HCT116 (cell line): ENCODE data around the gene HK2. TPM values are rescaled to one million over a fixed set of nuclear protein-coding genes. Genes with fewer than 3 reads are reported as not detected.

Source experiments
- ATAC-seq: fragments of 200-7000 bp; cut with Tn5 transposase; 2 replicates; pipeline ENCODE4 v1.9.1; 2020; ENCODE audit warnings: mild to moderate bottlenecking, moderate library complexity
- BruUV-seq: library from RNA; stranded (reverse); fragments of 400-500 nt; replicated peaks from 2 replicates; lab custom pipeline; 2021; lab: Mats Ljungman, UMichigan
- CTCF ChIA-PET: fragments of 300-600 bp; sonication (Branson Sonifier 250); formaldehyde crosslinking; loops from one replicate; lab custom pipeline; 2021; ENCODE audit warnings: antibody characterized with exemption; lab: Charles Lee
- POLR2A ChIA-PET: fragments of 300-600, 350-600 bp; sonication (Branson Sonifier 250); formaldehyde crosslinking; loops from one replicate; lab custom pipeline; 2021; ENCODE audit warnings: antibody characterized with exemption; lab: Charles Lee
- RAD21 ChIA-PET, 2 experiments: fragments of 300-600 bp; sonication (Branson Sonifier 250); formaldehyde crosslinking; loops; one replicate each; lab custom pipeline; 2023; ENCODE audit warnings: low total read pairs in 2 of 2; ENCODE audit not compliant: uncharacterized antibody in 2 of 2, unreplicated experiment in 2 of 2, low non-redundant PET in 1 of 2; lab: Charles Lee
- DNase-seq: peaks from one replicate; pipeline ENCODE4 v3.0.0-alpha.2; 2010; ENCODE audit warnings: low read depth, low spot score
- H2AFZ ChIP-seq: fragments of 200-600 bp; shearing (Covaris generic), sonication (generic); 2 replicates; pipeline ENCODE4 v1.6.1; 2017; ENCODE audit warnings: low read depth, mixed run types, mixed read lengths, antibody characterized with exemption, low read length; ENCODE audit not compliant: poor library complexity, severe bottlenecking
- H3K27ac ChIP-seq: 2 replicates; pipeline ENCODE4 v1.5.1; 2012; ENCODE audit warnings: low read depth, low read length
- H3K27me3 ChIP-seq: fragments of 200-600 bp; sonication (generic); 2 replicates; pipeline ENCODE4 v1.6.1; 2016; ENCODE audit warnings: mixed run types, low read length, mixed read lengths; ENCODE audit not compliant: insufficient read depth
- H3K36me3 ChIP-seq, 2 experiments: fragments of 200-500 bp in 1 of 2; fragments of 200-600 bp in 1 of 2; sonication (Bioruptor generic) in 1 of 2; sonication (generic) in 1 of 2; 2 replicates each; pipeline versions ENCODE4 v1.5.1 to v1.6.1; 2014 to 2016; ENCODE audit warnings: low read length in 2 of 2, inconsistent platforms in 1 of 2, mixed read lengths in 1 of 2, mixed run types in 1 of 2; ENCODE audit not compliant: insufficient read depth in 2 of 2, control insufficient read depth in 1 of 2
- H3K4me1 ChIP-seq, 2 experiments: fragments of 200-600 bp in 1 of 2; sonication (generic) in 1 of 2; 2 replicates each; pipeline versions ENCODE4 v1.5.1 to v1.6.1; 2012 to 2017; ENCODE audit warnings: low read length in 2 of 2, inconsistent platforms in 1 of 2, mild to moderate bottlenecking in 1 of 2, mixed read lengths in 1 of 2, mixed run types in 1 of 2, moderate library complexity in 1 of 2; ENCODE audit not compliant: insufficient read depth in 2 of 2, control insufficient read depth in 1 of 2
- H3K4me2 ChIP-seq: fragments of 200-600 bp; sonication (generic); 2 replicates; pipeline ENCODE4 v1.6.1; 2017; ENCODE audit warnings: mixed run types, low read length, mixed read lengths
- H3K4me3 ChIP-seq, 2 experiments: fragments of 200-600 bp in 1 of 2; sonication (generic) in 1 of 2; replicated peaks in 1 of 2; 2 replicates each; pipeline ENCODE4 v1.5.1; 2011 to 2016; ENCODE audit warnings: low read length in 2 of 2, control low read depth in 1 of 2, low read depth in 1 of 2, mild to moderate bottlenecking in 1 of 2, mixed read lengths in 1 of 2, mixed run types in 1 of 2
- H3K79me2 ChIP-seq: fragments of 200-600 bp; sonication (generic); 2 replicates; pipeline ENCODE4 v1.6.1; 2017; ENCODE audit warnings: mild to moderate bottlenecking, mixed run types, low read length, moderate library complexity, mixed read lengths; ENCODE audit not compliant: insufficient read depth
- H3K9ac ChIP-seq: fragments of 200-600 bp; sonication (generic); 2 replicates; pipeline ENCODE4 v1.6.1; 2016; ENCODE audit warnings: low read length, mixed read lengths
- H3K9me2 ChIP-seq: fragments of 200-600 bp; sonication (generic), shearing (Covaris generic); 2 replicates; pipeline ENCODE4 v1.6.1; 2017; ENCODE audit warnings: mixed run types, mild to moderate bottlenecking, moderate library complexity; ENCODE audit not compliant: insufficient read depth
- H3K9me3 ChIP-seq, 2 experiments: fragments of 200-500 bp in 1 of 2; fragments of 200-600 bp in 1 of 2; sonication (Bioruptor generic) in 1 of 2; sonication (generic) in 1 of 2; 2 replicates each; pipeline ENCODE4 v1.6.1; 2014 to 2017; ENCODE audit warnings: low read length in 2 of 2, mixed read lengths in 2 of 2, inconsistent platforms in 1 of 2, low read depth in 1 of 2, mild to moderate bottlenecking in 1 of 2, mixed run types in 1 of 2, moderate library complexity in 1 of 2; ENCODE audit not compliant: control insufficient read depth in 1 of 2, insufficient read depth in 1 of 2
- H4K20me1 ChIP-seq: fragments of 200-600 bp; sonication (generic), shearing (Covaris generic); 2 replicates; pipeline ENCODE4 v1.6.1; 2017; ENCODE audit warnings: mixed run types, mild to moderate bottlenecking, moderate library complexity; ENCODE audit not compliant: insufficient read depth
- CBX3 ChIP-seq: IDR thresholded peaks from 2 replicates; pipeline ENCODE4 v1.6.1; 2012; ENCODE audit warnings: low read depth
- EGR1 ChIP-seq: IDR thresholded peaks from 2 replicates; pipeline ENCODE4 v1.6.1; 2012; ENCODE audit warnings: low read depth
- EZH2phosphoT487 ChIP-seq: fragments of 200-600 bp; IDR thresholded peaks from 2 replicates; pipeline ENCODE4 v1.6.1; 2018; ENCODE audit warnings: antibody characterized with exemption, borderline replicate concordance
- POLR2A ChIP-seq: IDR thresholded peaks from 2 replicates; pipeline ENCODE4 v1.7.0; 2011; ENCODE audit warnings: borderline replicate concordance; ENCODE audit not compliant: insufficient read depth, insufficient read length; ENCODE audit errors: extremely low read depth
- POLR2AphosphoS5 ChIP-seq: IDR thresholded peaks from 2 replicates; pipeline ENCODE4 v1.6.1; 2011; ENCODE audit warnings: mild to moderate bottlenecking, low read depth, low read length, moderate library complexity
- SP1 ChIP-seq: IDR thresholded peaks from 2 replicates; pipeline ENCODE4 v1.6.1; 2012; ENCODE audit warnings: low read depth
- SRF ChIP-seq: IDR thresholded peaks from 2 replicates; pipeline ENCODE4 v1.6.1; 2012; ENCODE audit warnings: low read depth
- TCF7L2 ChIP-seq: IDR thresholded peaks from 2 replicates; pipeline ENCODE4 v1.7.0; 2011; ENCODE audit warnings: borderline replicate concordance, inconsistent platforms; ENCODE audit not compliant: insufficient read depth, insufficient read length; ENCODE audit errors: extremely low read depth
- YY1 ChIP-seq: IDR thresholded peaks from 2 replicates; pipeline ENCODE4 v1.6.1; 2011; ENCODE audit warnings: low read length, low read depth, moderate library complexity, mild to moderate bottlenecking; ENCODE audit not compliant: insufficient replicate concordance; ENCODE audit errors: extremely low read depth
- ZNF274 ChIP-seq: fragments of 200-500 bp; sonication (Bioruptor generic); IDR thresholded peaks from 2 replicates; pipeline ENCODE4 v1.6.1; 2014; ENCODE audit warnings: mild to moderate bottlenecking, low read depth, low read length, inconsistent platforms
- intact Hi-C: fragments of 100-400 bp; cut with micrococcal nuclease; formaldehyde crosslinking; loops from 2 replicates; pipeline ENCODE4 v1.10.0; 2022
- total RNA-seq: library from RNA; stranded (reverse); gene quantifications from one replicate; pipeline ENCODE4 v1.2.1, GENCODE V29; 2021; ENCODE audit not compliant: unreplicated experiment
- TF ChIP-seq, protein P1 (sequence below): IDR thresholded peaks from 2 replicates; pipeline ENCODE4 v1.6.1; 2012
- TF ChIP-seq, protein P2 (sequence below): IDR thresholded peaks from 2 replicates; pipeline ENCODE4 v1.6.1; 2012; ENCODE audit warnings: low read depth
- TF ChIP-seq, protein P3 (sequence below), 3 experiments: fragments of 200-600 bp in 1 of 3; sonication (generic) in 1 of 3; IDR thresholded peaks in 2 of 3; conservative IDR thresholded peaks in 1 of 3; 2 replicates each; pipeline ENCODE4 v1.5.1; 2012 to 2017; ENCODE audit warnings: low read depth in 2 of 3, low read length in 2 of 3, antibody characterized with exemption in 1 of 3, borderline replicate concordance in 1 of 3, control low read depth in 1 of 3, mild to moderate bottlenecking in 1 of 3, mixed read lengths in 1 of 3, mixed run types in 1 of 3, moderate library complexity in 1 of 3; ENCODE audit not compliant: insufficient read depth in 1 of 3

Gene HK2
- total RNA-seq, 1 experiment from 2014 or later = 42.5 TPM

DNA sequence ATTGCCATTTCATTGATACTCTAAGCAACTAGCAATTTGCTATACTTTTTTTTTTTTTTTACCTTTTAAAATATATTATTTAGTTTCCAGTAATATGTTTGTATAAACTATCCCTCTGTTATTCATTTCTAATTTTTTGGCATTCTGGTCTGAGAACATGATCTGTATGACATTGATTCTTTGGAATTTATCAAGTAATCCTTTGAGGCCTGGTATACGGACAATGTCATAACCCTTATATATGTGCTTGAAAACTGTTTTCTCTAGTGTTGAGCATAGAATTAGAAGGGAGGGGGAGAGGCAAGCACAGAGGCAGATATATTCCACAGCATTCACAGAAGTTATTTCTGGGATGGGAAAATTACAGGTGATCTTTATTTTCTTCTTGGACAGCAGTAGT lies 76.3 kb downstream of the HK2 start:
- Histone ChIP-seq H3K4me2 (no peak overlapping the region), H3K4me3 (no peak overlapping the region), H3K9me3 (no peaks in the 10 kb centered on the region), H3K4me1 (no peaks in the 10 kb centered on the region), H3K27ac (no peak overlapping the region), H3K36me3 (no peaks in the 10 kb centered on the region), H3K79me2 (no peaks in the 10 kb centered on the region), H3K9ac (no peak overlapping the region), H3K9me2 (no peaks in the 10 kb centered on the region), H2AFZ (no peak overlapping the region), H4K20me1 (no peaks in the 10 kb centered on the region), H3K27me3 (no peaks in the 10 kb centered on the region)
- ChIA-PET CTCF (no interaction called here), POLR2A (no interaction called here), RAD21 (no interaction called here)
- TF ChIP-seq SP1 (no peak), POLR2AphosphoS5 (no peak), ZNF274 (no peak), SRF (no peak), TCF7L2 (no peak), YY1 (no peak), POLR2A (no peak), EZH2phosphoT487 (no peak), CBX3 (no peak), EGR1 (no peak)
- TF ChIP-seq, protein P1, sequence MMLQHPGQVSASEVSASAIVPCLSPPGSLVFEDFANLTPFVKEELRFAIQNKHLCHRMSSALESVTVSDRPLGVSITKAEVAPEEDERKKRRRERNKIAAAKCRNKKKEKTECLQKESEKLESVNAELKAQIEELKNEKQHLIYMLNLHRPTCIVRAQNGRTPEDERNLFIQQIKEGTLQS = no peak
- TF ChIP-seq, protein P2, sequence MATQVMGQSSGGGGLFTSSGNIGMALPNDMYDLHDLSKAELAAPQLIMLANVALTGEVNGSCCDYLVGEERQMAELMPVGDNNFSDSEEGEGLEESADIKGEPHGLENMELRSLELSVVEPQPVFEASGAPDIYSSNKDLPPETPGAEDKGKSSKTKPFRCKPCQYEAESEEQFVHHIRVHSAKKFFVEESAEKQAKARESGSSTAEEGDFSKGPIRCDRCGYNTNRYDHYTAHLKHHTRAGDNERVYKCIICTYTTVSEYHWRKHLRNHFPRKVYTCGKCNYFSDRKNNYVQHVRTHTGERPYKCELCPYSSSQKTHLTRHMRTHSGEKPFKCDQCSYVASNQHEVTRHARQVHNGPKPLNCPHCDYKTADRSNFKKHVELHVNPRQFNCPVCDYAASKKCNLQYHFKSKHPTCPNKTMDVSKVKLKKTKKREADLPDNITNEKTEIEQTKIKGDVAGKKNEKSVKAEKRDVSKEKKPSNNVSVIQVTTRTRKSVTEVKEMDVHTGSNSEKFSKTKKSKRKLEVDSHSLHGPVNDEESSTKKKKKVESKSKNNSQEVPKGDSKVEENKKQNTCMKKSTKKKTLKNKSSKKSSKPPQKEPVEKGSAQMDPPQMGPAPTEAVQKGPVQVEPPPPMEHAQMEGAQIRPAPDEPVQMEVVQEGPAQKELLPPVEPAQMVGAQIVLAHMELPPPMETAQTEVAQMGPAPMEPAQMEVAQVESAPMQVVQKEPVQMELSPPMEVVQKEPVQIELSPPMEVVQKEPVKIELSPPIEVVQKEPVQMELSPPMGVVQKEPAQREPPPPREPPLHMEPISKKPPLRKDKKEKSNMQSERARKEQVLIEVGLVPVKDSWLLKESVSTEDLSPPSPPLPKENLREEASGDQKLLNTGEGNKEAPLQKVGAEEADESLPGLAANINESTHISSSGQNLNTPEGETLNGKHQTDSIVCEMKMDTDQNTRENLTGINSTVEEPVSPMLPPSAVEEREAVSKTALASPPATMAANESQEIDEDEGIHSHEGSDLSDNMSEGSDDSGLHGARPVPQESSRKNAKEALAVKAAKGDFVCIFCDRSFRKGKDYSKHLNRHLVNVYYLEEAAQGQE = no peak
- TF ChIP-seq, protein P3, sequence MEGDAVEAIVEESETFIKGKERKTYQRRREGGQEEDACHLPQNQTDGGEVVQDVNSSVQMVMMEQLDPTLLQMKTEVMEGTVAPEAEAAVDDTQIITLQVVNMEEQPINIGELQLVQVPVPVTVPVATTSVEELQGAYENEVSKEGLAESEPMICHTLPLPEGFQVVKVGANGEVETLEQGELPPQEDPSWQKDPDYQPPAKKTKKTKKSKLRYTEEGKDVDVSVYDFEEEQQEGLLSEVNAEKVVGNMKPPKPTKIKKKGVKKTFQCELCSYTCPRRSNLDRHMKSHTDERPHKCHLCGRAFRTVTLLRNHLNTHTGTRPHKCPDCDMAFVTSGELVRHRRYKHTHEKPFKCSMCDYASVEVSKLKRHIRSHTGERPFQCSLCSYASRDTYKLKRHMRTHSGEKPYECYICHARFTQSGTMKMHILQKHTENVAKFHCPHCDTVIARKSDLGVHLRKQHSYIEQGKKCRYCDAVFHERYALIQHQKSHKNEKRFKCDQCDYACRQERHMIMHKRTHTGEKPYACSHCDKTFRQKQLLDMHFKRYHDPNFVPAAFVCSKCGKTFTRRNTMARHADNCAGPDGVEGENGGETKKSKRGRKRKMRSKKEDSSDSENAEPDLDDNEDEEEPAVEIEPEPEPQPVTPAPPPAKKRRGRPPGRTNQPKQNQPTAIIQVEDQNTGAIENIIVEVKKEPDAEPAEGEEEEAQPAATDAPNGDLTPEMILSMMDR (IDR thresholded peaks at IDR 0.05 in 2 of 3, conservative IDR thresholded peaks at IDR 0.05 in 1 of 3; ENCODE audit: borderline replicate concordance in 1 of 3, insufficient read depth in 1 of 3, low read depth in 2 of 3, low read length in 2 of 3) = no peak
- intact Hi-C loops = loop anchor here (10.0 kb wide), 1 partner anchor 155 kb away; no protein-coding TSS in a partner anchor
- no TSS peak for BruUV-seq
- DNase-seq (no peak), ATAC-seq (no peak)
